GM12891 (cell line): ENCODE data around the gene FBRSL1.
"Not testable (repeated sequence)": the region's sequence is repeated elsewhere in the genome, so short reads cannot be mapped to it uniquely, and the experiment has no call there.

ENCODE experiments used
- DNase-seq: peaks from one replicate; pipeline ENCODE4 v3.0.0; 2011; ENCODE audit warnings: low spot score; ENCODE audit not compliant: insufficient read length
- FAIRE-seq: peaks from 2 replicates; lab custom pipeline; 2011; peaks lifted over from hg19 to GRCh38; lab: Jason Lieb, UNC
- PAX5 ChIP-seq: IDR thresholded peaks from 2 replicates; pipeline ENCODE4 v1.6.1; 2011; ENCODE audit warnings: low read length, moderate library complexity, mild to moderate bottlenecking; ENCODE audit not compliant: insufficient read depth, severe bottlenecking
- POLR2A ChIP-seq: IDR thresholded peaks from 2 replicates; pipeline ENCODE4 v1.6.1; 2011; ENCODE audit warnings: low read depth, low read length, control low read depth
- POLR2AphosphoS5 ChIP-seq: IDR thresholded peaks from 2 replicates; pipeline ENCODE4 v1.6.1; 2011; ENCODE audit warnings: low read depth, low read length, control low read depth
- POU2F2 ChIP-seq: IDR thresholded peaks from 2 replicates; pipeline ENCODE4 v1.6.1; 2011; ENCODE audit warnings: low read depth, mild to moderate bottlenecking, control low read depth, low read length, moderate library complexity
- SPI1 ChIP-seq: IDR thresholded peaks from 2 replicates; pipeline ENCODE4 v1.6.1; 2011; ENCODE audit warnings: low read depth, low read length, control low read depth
- TAF1 ChIP-seq: IDR thresholded peaks from 2 replicates; pipeline ENCODE4 v1.6.1; 2011; ENCODE audit warnings: low read depth, low read length, control low read depth

FBRSL1 gene

GRCh38 chr12:132461526-132461925 lies 28.4 kb upstream of the FBRSL1 start:
- no peak for TF ChIP-seq POLR2A
- no peak for TF ChIP-seq PAX5
- no peak for TF ChIP-seq POLR2AphosphoS5
- TF ChIP-seq POU2F2: no peak
- no peak for TF ChIP-seq TAF1
- no peak for TF ChIP-seq SPI1
- FAIRE-seq: no peak
- DNase-seq: no peak

- DNase-seq (no peak), FAIRE-seq (peak; percentile 52)
- TF ChIP-seq POU2F2 (no peak), PAX5 (no peak), TAF1 (no peak), POLR2A (no peak), POLR2AphosphoS5 (no peak), SPI1 (no peak)
Measured at GRCh38 chr12:132462788-132463187, 27.2 kb upstream of the FBRSL1 start.

- not testable (repeated sequence) for DNase-seq
- peak; percentile 82 for FAIRE-seq
Measured at GRCh38 chr12:132463284-132463924, 26.5 kb upstream of the FBRSL1 start.

GRCh38 chr12:132464304-132464703 lies 25.6 kb upstream of the FBRSL1 start:
- FAIRE-seq: peak; percentile 28
- DNase-seq: not testable (repeated sequence)

- no peak for TF ChIP-seq POLR2A
- TF ChIP-seq SPI1: no peak
- no peak for TF ChIP-seq POU2F2
- no peak for TF ChIP-seq TAF1
- no peak for TF ChIP-seq PAX5
- no peak for TF ChIP-seq POLR2AphosphoS5
- FAIRE-seq (no peak), DNase-seq (no peak)
Measured at GRCh38 chr12:132464820-132465219, 25.1 kb upstream of the FBRSL1 start.

GRCh38 chr12:132465269-132466190 lies 24.4 kb upstream of the FBRSL1 start:
- no peak for DNase-seq
- no peak for TF ChIP-seq POLR2A
- TF ChIP-seq SPI1: no peak
- TF ChIP-seq PAX5: no peak
- no peak for TF ChIP-seq POU2F2
- TF ChIP-seq TAF1: no peak
- no peak for TF ChIP-seq POLR2AphosphoS5
- FAIRE-seq: no peak

- FAIRE-seq (no peak), DNase-seq (no peak)
- TF ChIP-seq POU2F2: no peak
- no peak for TF ChIP-seq TAF1
- no peak for TF ChIP-seq POLR2AphosphoS5
- TF ChIP-seq POLR2A: no peak
- no peak for TF ChIP-seq SPI1
- TF ChIP-seq PAX5: no peak
Measured at GRCh38 chr12:132466241-132467201, 23.4 kb upstream of the FBRSL1 start.

GRCh38 chr12:132467511-132467910 lies 22.4 kb upstream of the FBRSL1 start:
- DNase-seq (no peak), FAIRE-seq (no peak)
- TF ChIP-seq TAF1 (no peak), SPI1 (no peak), POLR2AphosphoS5 (no peak), PAX5 (no peak), POLR2A (no peak)

GRCh38 chr12:132469423-132469822 lies 20.5 kb upstream of the FBRSL1 start:
- FAIRE-seq (peak; percentile 76), DNase-seq (no peak)
- TF ChIP-seq POU2F2: no peak
- TF ChIP-seq SPI1: no peak
- no peak for TF ChIP-seq TAF1
